Endothelial cell of umbilical vein (primary cell): ENCODE data around the gene MIS12. TPM values are rescaled to one million over a fixed set of nuclear protein-coding genes. Genes with fewer than 3 reads are reported as not detected.

Experiments
- BruUV-seq: library from RNA; stranded (reverse); fragments of 400-500 nt; replicated peaks from 2 replicates; lab custom pipeline; 2021; lab: Mats Ljungman, UMichigan
- CTCF ChIA-PET: fragments of 300-600, 350-600 bp; sonication (Branson Sonifier 250); formaldehyde crosslinking; loops from one replicate; lab custom pipeline; 2021; ENCODE audit warnings: antibody characterized with exemption, inconsistent platforms; lab: Charles Lee
- POLR2A ChIA-PET: fragments of 300-600, 350-600 bp; sonication (Branson Sonifier 250); formaldehyde crosslinking; loops from one replicate; lab custom pipeline; 2021; ENCODE audit warnings: antibody characterized with exemption, inconsistent platforms; lab: Charles Lee
- DNase-seq: peaks from one replicate; pipeline ENCODE4 v3.0.0-alpha.2; 2011; ENCODE audit warnings: low read depth, low spot score
- FAIRE-seq: peaks from 2 replicates; lab custom pipeline; 2011; peaks lifted over from hg19 to GRCh38; lab: Jason Lieb, UNC
- H2AFZ ChIP-seq: 2 replicates; pipeline ENCODE4 v1.6.0; 2012; ENCODE audit warnings: low read depth, low read length, control low read depth, inconsistent platforms
- H3K27ac ChIP-seq: 2 replicates; pipeline ENCODE4 v1.5.1; 2011; ENCODE audit warnings: low read depth, mild to moderate bottlenecking, control low read depth, low read length, moderate library complexity; ENCODE audit not compliant: insufficient read depth
- H3K27me3 ChIP-seq, 2 experiments: 2 replicates each; pipeline versions ENCODE4 v1.6.0 to v1.6.1; 2011; ENCODE audit warnings: low read length in 2 of 2, mixed read lengths in 1 of 2; ENCODE audit not compliant: control insufficient read depth in 2 of 2, insufficient read depth in 2 of 2
- H3K36me3 ChIP-seq, 2 experiments: 2 replicates in 1 of 2; 3 replicates in 1 of 2; pipeline ENCODE4 v1.5.1; 2011; ENCODE audit warnings: low read length in 2 of 2, mild to moderate bottlenecking in 1 of 2, moderate library complexity in 1 of 2; ENCODE audit not compliant: control insufficient read depth in 2 of 2, insufficient read depth in 2 of 2; ENCODE audit errors: extremely low read depth in 1 of 2
- H3K4me1 ChIP-seq: 3 replicates; pipeline ENCODE4 v1.5.1; 2011; ENCODE audit warnings: mild to moderate bottlenecking, low read length; ENCODE audit not compliant: control insufficient read depth, insufficient read depth; ENCODE audit errors: extremely low read depth
- H3K4me2 ChIP-seq: 2 replicates; pipeline ENCODE4 v1.6.1; 2011; ENCODE audit warnings: low read length, control low read depth, mixed read lengths; ENCODE audit not compliant: insufficient read depth
- H3K4me3 ChIP-seq, 3 experiments: fragments of 200-600 bp in 1 of 3; sonication (generic), shearing (Covaris generic) in 1 of 3; replicated peaks in 1 of 3; 2 replicates each; pipeline ENCODE4 v1.5.1; 2011 to 2016; ENCODE audit warnings: control low read depth in 3 of 3, low read length in 3 of 3, mild to moderate bottlenecking in 2 of 3, inconsistent platforms in 1 of 3, low read depth in 1 of 3, moderate library complexity in 1 of 3; ENCODE audit not compliant: insufficient read depth in 1 of 3
- H3K79me2 ChIP-seq: 2 replicates; pipeline ENCODE4 v1.6.0; 2012; ENCODE audit warnings: low read length, inconsistent platforms; ENCODE audit not compliant: control insufficient read depth, insufficient read depth
- H3K9ac ChIP-seq: replicated peaks from 2 replicates; pipeline ENCODE3; 2011; ENCODE audit warnings: low read length, control low read depth; ENCODE audit not compliant: insufficient read depth; ENCODE audit errors: extremely low read depth
- H3K9me1 ChIP-seq: replicated peaks from 3 replicates; pipeline ENCODE4 v1.6.0; 2011; ENCODE audit warnings: mild to moderate bottlenecking, low read length; ENCODE audit not compliant: control insufficient read depth, insufficient read depth; ENCODE audit errors: extremely low read depth
- H3K9me3 ChIP-seq: replicated peaks from 2 replicates; pipeline ENCODE4 v1.5.1; 2012; ENCODE audit warnings: low read length, inconsistent platforms; ENCODE audit not compliant: control insufficient read depth, insufficient read depth
- H4K20me1 ChIP-seq: replicated peaks from 2 replicates; pipeline ENCODE3; 2011; ENCODE audit warnings: mild to moderate bottlenecking, low read length; ENCODE audit not compliant: control insufficient read depth, insufficient read depth; ENCODE audit errors: extremely low read depth
- EZH2 ChIP-seq: IDR thresholded peaks from 2 replicates; pipeline ENCODE4 v1.6.1; 2012; ENCODE audit warnings: borderline replicate concordance, low read depth, mild to moderate bottlenecking, moderate library complexity, low read length, inconsistent platforms; ENCODE audit not compliant: severe bottlenecking
- FOS ChIP-seq: IDR thresholded peaks from 2 replicates; pipeline ENCODE4 v1.6.1; 2011; ENCODE audit warnings: mild to moderate bottlenecking, low read length, moderate library complexity, borderline replicate concordance; ENCODE audit not compliant: insufficient read depth
- GATA2 ChIP-seq: IDR thresholded peaks from 2 replicates; pipeline ENCODE4 v1.7.0; 2011; ENCODE audit warnings: low read depth, mild to moderate bottlenecking, moderate library complexity, mixed read lengths, low read length; ENCODE audit not compliant: insufficient read length, insufficient read depth
- JUN ChIP-seq: IDR thresholded peaks from 2 replicates; pipeline ENCODE4 v1.6.1; 2011; ENCODE audit warnings: borderline replicate concordance, low read depth; ENCODE audit not compliant: insufficient read length, insufficient read depth
- MYC ChIP-seq: IDR thresholded peaks from one replicate; pipeline ENCODE4 v1.6.1; 2011; ENCODE audit warnings: mild to moderate bottlenecking, low read depth, low read length
- POLR2A ChIP-seq: IDR thresholded peaks from 2 replicates; pipeline ENCODE4 v1.6.1; 2012; ENCODE audit warnings: low read depth, mild to moderate bottlenecking, control low read depth, low read length
- POLR2AphosphoS5 ChIP-seq: IDR thresholded peaks from 2 replicates; pipeline ENCODE4 v1.6.1; 2012; ENCODE audit warnings: low read depth, mild to moderate bottlenecking, control low read depth, low read length, moderate library complexity; ENCODE audit not compliant: insufficient read depth
- dilution Hi-C: fragments of 300-500 bp; cut with MboI; formaldehyde crosslinking; loops from one replicate; pipeline ENCODE4 v1.15.0; 2019; ENCODE audit warnings: low sequenced_read_pairs; ENCODE audit not compliant: extremely low pct_ligation_motif_present
- intact Hi-C: fragments of 100-400 bp; cut with micrococcal nuclease; formaldehyde crosslinking; loops from one replicate; pipeline ENCODE4 v1.10.0; 2022
- polyA plus RNA-seq, 4 experiments: library from polyadenylated mRNA; depleted of rRNA in 3 of 4; stranded (reverse) in 3 of 4; unstranded in 1 of 4; fragments of >200 nt; gene quantifications; 2 replicates each; pipeline versions ENCODE4 v1.2.1 to v1.2.3, GENCODE V29; 2011 to 2012; ENCODE audit warnings: missing spikeins in 1 of 4
- total RNA-seq: library from RNA; stranded (reverse); gene quantifications from 2 replicates; pipeline ENCODE4 v1.2.3, GENCODE V29; 2021
- TF ChIP-seq, protein P1 (sequence below): IDR thresholded peaks from 2 replicates; pipeline ENCODE4 v1.6.1; 2011; ENCODE audit not compliant: insufficient read depth, insufficient read length
- TF ChIP-seq, protein P2 (sequence below), 2 donors: IDR thresholded peaks; 1 replicate in 1 of 2; 2 replicates in 1 of 2; pipeline ENCODE4 v1.5.1; 2011; ENCODE audit warnings: low read length in 2 of 2, mild to moderate bottlenecking in 2 of 2, moderate library complexity in 2 of 2, control low read depth in 1 of 2, inconsistent platforms in 1 of 2, low read depth in 1 of 2; ENCODE audit not compliant: insufficient read depth in 1 of 2; ENCODE audit errors: extremely low read depth in 1 of 2

The MIS12 gene
- total and polyA plus RNA-seq, 2 donors (not counting 3 experiments of a cell fraction or from before 2014, with no cell fraction given), result 8.3 to 20.1 TPM

DNA sequence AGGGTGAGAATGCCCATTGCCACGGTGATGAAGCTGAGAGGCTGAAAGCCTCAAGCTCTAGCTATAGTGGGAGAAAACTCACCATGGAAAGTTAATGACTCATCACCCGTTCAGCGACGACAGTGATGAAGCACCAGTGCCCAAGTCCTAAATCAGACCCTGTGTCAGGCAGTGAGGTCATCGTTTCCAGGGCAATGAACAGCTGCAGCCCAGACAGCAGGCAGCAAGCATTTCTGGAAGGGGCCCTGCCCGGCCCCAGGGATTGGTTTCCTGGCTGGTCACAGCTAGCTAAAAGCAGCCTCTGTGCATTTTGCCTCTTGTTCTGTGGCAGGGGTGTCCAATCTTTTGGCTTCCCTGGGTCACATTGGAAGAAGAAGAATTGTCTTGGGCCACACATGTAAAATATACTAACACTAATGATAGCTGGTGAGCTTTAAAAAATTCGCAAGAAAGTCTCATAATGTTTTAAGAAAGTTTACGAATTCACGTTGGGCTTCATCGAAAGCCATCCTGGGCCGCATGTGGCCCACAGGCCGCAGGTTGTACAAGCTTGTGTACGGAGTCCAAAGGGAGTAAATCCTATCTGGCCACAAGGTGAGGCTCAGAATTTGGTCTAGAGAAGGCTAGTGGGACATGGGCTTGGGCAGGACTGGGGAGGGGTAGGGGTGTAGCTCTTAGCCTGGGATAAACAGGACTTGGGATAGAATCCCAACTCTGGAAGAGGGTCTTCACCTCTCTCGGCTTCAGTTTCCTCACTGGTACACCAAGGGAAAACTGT is 40.6 kb downstream of the MIS12 start:
- H3K27ac ChIP-seq, result peak overlapping the region; percentile 96
- peak overlapping the region; percentile 69 for H3K9ac ChIP-seq

More for the DNA sequence above, 40.6 kb downstream of the MIS12 start:
- H3K36me3 ChIP-seq, result peaks cover 10 to 30% of the 10 kb centered on the region in 2 experiments
- H3K9me3 ChIP-seq, result no peaks in the 10 kb centered on the region
- no peaks in the 10 kb centered on the region for H3K27me3 ChIP-seq
- no peaks in the 10 kb centered on the region for H3K9me1 ChIP-seq
- no peak overlapping the region for H3K4me3 ChIP-seq
- peaks cover 18% of the 10 kb centered on the region for H3K4me1 ChIP-seq
- no peak overlapping the region for H2AFZ ChIP-seq
- dilution Hi-C loops (no loop called here), intact Hi-C loops (loop anchor here (1.0 kb wide), 3 partner anchors 27 to 57 kb away; partner anchors contain the start of genes DERL2, MIS12 and NLRP1)
- no peaks in the 10 kb centered on the region for H3K79me2 ChIP-seq
- ChIA-PET POLR2A (interaction anchor here (0.6 to 1.6 kb wide), 3 partner anchors 19 to 57 kb away, joined by 3 to 9 read pairs (median 3); partner anchors contain the start of genes DERL2 and MIS12), CTCF (interaction anchor here (0.8 to 1.7 kb wide), 8 partner anchors 10 to 88 kb away, joined by 3 to 7 read pairs (median 3); partner anchors contain the start of genes C1QBP, DERL2, MIS12 and NLRP1)
- FAIRE-seq (peak; percentile 100), DNase-seq (peak; percentile 97)
- BruUV-seq, result TSS peak; percentile 65
- TF ChIP-seq, protein P1, sequence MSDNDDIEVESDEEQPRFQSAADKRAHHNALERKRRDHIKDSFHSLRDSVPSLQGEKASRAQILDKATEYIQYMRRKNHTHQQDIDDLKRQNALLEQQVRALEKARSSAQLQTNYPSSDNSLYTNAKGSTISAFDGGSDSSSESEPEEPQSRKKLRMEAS, result no peak
- TF ChIP-seq MYC (peak; percentile 5), JUN (peak; percentile 100), GATA2 (no peak), POLR2AphosphoS5 (peak; percentile 80), FOS (peak; percentile 89), EZH2 (no peak), POLR2A (peak; percentile 60)
- TF ChIP-seq, protein P2, sequence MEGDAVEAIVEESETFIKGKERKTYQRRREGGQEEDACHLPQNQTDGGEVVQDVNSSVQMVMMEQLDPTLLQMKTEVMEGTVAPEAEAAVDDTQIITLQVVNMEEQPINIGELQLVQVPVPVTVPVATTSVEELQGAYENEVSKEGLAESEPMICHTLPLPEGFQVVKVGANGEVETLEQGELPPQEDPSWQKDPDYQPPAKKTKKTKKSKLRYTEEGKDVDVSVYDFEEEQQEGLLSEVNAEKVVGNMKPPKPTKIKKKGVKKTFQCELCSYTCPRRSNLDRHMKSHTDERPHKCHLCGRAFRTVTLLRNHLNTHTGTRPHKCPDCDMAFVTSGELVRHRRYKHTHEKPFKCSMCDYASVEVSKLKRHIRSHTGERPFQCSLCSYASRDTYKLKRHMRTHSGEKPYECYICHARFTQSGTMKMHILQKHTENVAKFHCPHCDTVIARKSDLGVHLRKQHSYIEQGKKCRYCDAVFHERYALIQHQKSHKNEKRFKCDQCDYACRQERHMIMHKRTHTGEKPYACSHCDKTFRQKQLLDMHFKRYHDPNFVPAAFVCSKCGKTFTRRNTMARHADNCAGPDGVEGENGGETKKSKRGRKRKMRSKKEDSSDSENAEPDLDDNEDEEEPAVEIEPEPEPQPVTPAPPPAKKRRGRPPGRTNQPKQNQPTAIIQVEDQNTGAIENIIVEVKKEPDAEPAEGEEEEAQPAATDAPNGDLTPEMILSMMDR (IDR thresholded peaks at IDR 0.05; ENCODE audit: extremely low read depth in 1 of 2, insufficient read depth in 1 of 2, low read depth in 1 of 2, low read length in 2 of 2), result no peak
- peak overlapping the region; percentile 29 for H3K4me2 ChIP-seq
- no peaks in the 10 kb centered on the region for H4K20me1 ChIP-seq
